ENCODE data around the gene NOP10.

GRCh38 chr15:34370129-34370528 is 27.2 kb upstream of the NOP10 start:
- TF ChIP-seq CTCF (IDR thresholded peaks at IDR 0.05; ENCODE audit: low read length): no peak
- no peak for TF ChIP-seq EZH2 (IDR thresholded peaks at IDR 0.05; ENCODE audit: borderline replicate concordance, low read length)
